Upper lobe of left lung (tissue), 6 donors: Measurements from ENCODE around the gene LSP1. TPM values are rescaled to one million over a fixed set of nuclear protein-coding genes. Genes with fewer than 3 reads are reported as not detected.

Experiments
- ATAC-seq, 2 donors: fragments of 200-7000 bp; cut with Tn5 transposase; one replicate each; pipeline ENCODE4 v1.9.1; 2022; ENCODE audit warnings: mild to moderate bottlenecking in 2 of 2, moderate library complexity in 2 of 2; ENCODE audit not compliant: low FRiP score in 2 of 2
- DNase-seq, 2 donors: peaks; one replicate each; pipeline ENCODE4 v3.0.0-alpha.2; 2019 to 2020
- H3K27ac ChIP-seq, 4 donors: fragments of 200-600 bp; sonication (generic); one replicate each; pipeline ENCODE4 v1.5.1; 2016 to 2019
- H3K27me3 ChIP-seq, 4 donors: fragments of 200-600 bp; sonication (generic); one replicate each; pipeline ENCODE4 v1.5.1; 2017 to 2019
- H3K36me3 ChIP-seq, 4 donors: fragments of 200-600 bp; sonication (generic); one replicate each; pipeline ENCODE4 v1.5.1; 2016 to 2019
- H3K4me1 ChIP-seq, 4 donors: fragments of 200-600 bp; sonication (generic); one replicate each; pipeline ENCODE4 v1.5.1; 2018 to 2019
- H3K4me3 ChIP-seq, 4 donors: fragments of 200-600 bp; sonication (generic); one replicate each; pipeline ENCODE4 v1.5.1; 2017 to 2019; ENCODE audit warnings: mild to moderate bottlenecking in 2 of 4, moderate library complexity in 1 of 4
- H3K9me3 ChIP-seq, 4 donors: fragments of 200-600 bp; sonication (generic); one replicate each; pipeline ENCODE4 v1.5.1; 2018 to 2019
- CTCF ChIP-seq, 6 experiments: fragments of 450-650 bp in 4 of 6; fragments of 200-600 bp in 2 of 6; sonication (generic) in 2 of 6; IDR thresholded peaks; one replicate each; pipeline ENCODE4 v1.5.1; 2016 to 2019; ENCODE audit warnings: antibody characterized with exemption in 6 of 6
- EP300 ChIP-seq, 4 donors: sonication (generic); formaldehyde crosslinking; IDR thresholded peaks; one replicate each; pipeline ENCODE4 v1.5.1; 2017; ENCODE audit warnings: antibody characterized with exemption in 4 of 4, control low read depth in 2 of 4
- POLR2A ChIP-seq, 4 donors: fragments of 450-650 bp; IDR thresholded peaks; one replicate each; pipeline ENCODE4 v1.5.1; 2016 to 2017; ENCODE audit warnings: antibody characterized with exemption in 4 of 4, mild to moderate bottlenecking in 2 of 4
- POLR2AphosphoS5 ChIP-seq, 2 donors: sonication (generic); formaldehyde crosslinking; IDR thresholded peaks; one replicate each; pipeline ENCODE4 v1.5.1; 2017; ENCODE audit warnings: antibody characterized with exemption in 2 of 2
- WGBS, 2 donors: methylation state at CpG; one replicate each; pipeline ENCODE4 v1.1.5; 2017 to 2018; 5-methylcytosine and 5-hydroxymethylcytosine counted together
- total RNA-seq, 6 donors: library from RNA; depleted of rRNA in 4 of 6; stranded (reverse); fragments of >200 nt in 4 of 6; gene quantifications; one replicate each; pipeline versions ENCODE4 v1.1.0 to v1.2.1, GENCODE V29; 2016 to 2021
- donor health status: DM: no; HTN: no; CAD: no; lungs with moderate emphysema.
- donor health status: DM: no; HTN: yes; CAD: no; lungs with severe emphysema.

LSP1 gene
- total RNA-seq, 6 donors from 2014 or later: 29.3 to 162 (median 66.2) TPM

DNA sequence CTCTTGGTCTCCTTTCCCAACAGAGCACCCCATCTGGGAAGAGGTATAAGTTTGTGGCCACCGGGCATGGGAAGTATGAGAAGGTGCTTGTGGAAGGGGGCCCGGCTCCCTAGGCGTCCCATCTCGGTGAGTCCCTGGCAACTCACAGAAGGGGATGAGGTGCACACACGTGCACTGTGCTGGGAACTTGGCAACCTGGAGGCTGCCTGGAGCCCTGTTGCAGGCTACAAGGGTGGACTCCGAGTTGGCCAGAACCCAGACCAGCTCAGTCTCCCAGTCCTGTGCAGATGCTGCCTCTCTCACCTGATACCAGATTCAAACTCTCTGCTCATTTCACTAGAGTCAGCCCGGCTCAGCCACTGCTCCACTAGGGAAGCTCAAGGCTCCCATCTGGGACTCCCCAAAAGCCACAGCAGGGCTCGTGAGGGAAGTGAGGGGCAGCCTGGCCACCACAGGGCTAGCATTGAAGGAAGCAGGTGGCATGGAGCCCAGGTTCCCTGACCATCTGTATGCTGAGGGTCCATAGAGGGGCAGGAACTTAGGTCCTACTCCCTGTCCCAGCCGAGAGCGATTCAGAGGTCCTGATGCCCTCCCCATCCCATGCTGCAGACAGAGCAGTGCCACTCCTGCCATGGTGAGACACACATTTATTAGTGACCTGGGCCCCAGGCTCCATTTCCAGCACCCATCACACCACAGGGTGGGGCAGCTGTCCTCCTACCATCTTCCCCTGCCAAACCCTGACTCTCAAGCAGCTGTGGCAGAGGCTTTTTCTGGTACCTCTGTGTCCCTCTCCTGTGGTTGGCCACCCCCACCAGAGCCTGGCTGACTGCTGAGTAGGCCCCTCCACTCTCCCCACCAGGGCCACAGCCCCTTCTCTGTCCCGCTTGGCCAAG is 34.8 kb downstream of the LSP1 start:
- Histone ChIP-seq H3K27me3 (no peaks in the 10 kb centered on the region), H3K4me3 (no peak overlapping the region), H3K9me3 (no peaks in the 10 kb centered on the region), H3K36me3 (no peaks in the 10 kb centered on the region), H3K4me1 (peaks cover 0 to 4% (median under 1%) of the 10 kb centered on the region in 4 donors), H3K27ac (no peak overlapping the region)
- ATAC-seq (no peak), DNase-seq (no peak)
- WGBS, 2 donors: 80 to 91% methylated on average over 10 to 11 of the region's 11 CpGs
- no peak for TF ChIP-seq POLR2A (IDR thresholded peaks at IDR 0.05)
- TF ChIP-seq CTCF (IDR thresholded peaks at IDR 0.05): no peak
- no peak for TF ChIP-seq EP300 (IDR thresholded peaks at IDR 0.05)
- no peak for TF ChIP-seq POLR2AphosphoS5 (IDR thresholded peaks at IDR 0.05)

DNA sequence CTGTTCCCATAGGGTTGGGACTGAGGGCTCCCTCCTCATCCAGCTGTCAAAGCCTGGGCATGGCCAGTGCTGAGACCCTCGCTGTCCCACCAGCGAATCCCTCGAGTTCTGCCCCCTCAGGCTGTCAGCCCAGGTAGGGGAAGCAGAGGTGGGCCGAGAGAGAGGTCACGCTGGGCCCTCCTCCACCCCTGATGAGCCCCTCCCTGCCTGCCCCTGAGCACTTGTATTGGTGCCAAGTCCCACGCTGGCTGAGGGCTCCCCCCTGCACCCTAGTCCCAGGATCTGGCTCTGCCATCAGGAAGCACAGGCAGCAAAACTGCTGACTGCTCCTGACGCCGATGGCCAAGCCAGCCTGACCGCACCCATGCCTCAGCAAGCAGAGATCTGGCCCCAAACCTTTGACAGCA is 35.5 kb downstream of the LSP1 start:
- 58 to 73% methylated on average over 5 to 6 of the region's 9 CpGs for WGBS, 2 donors
- Histone ChIP-seq H3K27me3 (no peaks in the 10 kb centered on the region), H3K9me3 (no peaks in the 10 kb centered on the region), H3K4me1 (peaks cover 0 to 4% (median 0%) of the 10 kb centered on the region in 4 donors), H3K36me3 (no peaks in the 10 kb centered on the region), H3K27ac (no peak overlapping the region), H3K4me3 (no peak overlapping the region)
- no peak for DNase-seq
- TF ChIP-seq CTCF (IDR thresholded peaks at IDR 0.05): no peak
- TF ChIP-seq EP300 (IDR thresholded peaks at IDR 0.05): no peak
- TF ChIP-seq POLR2A (IDR thresholded peaks at IDR 0.05): no peak
- no peak for TF ChIP-seq POLR2AphosphoS5 (IDR thresholded peaks at IDR 0.05)
- no peak for ATAC-seq

- TF ChIP-seq POLR2A (IDR thresholded peaks at IDR 0.05) (no peak), POLR2AphosphoS5 (IDR thresholded peaks at IDR 0.05) (no peak), CTCF (IDR thresholded peaks at IDR 0.05) (no peak), EP300 (IDR thresholded peaks at IDR 0.05) (no peak)
- no peaks in the 10 kb centered on the region for H3K9me3 ChIP-seq
- H3K4me3 ChIP-seq: no peak overlapping the region
- H3K4me1 ChIP-seq: peaks cover 0 to 4% (median 0%) of the 10 kb centered on the region in 4 donors
- no peak for ATAC-seq
- H3K36me3 ChIP-seq: no peaks in the 10 kb centered on the region
- 68 to 93% methylated on average over 5 to 6 of the region's 6 CpGs for whole genome bisulfite sequencing, 2 donors
- no peak for DNase-seq
- H3K27ac ChIP-seq: no peak overlapping the region
- H3K27me3 ChIP-seq: no peaks in the 10 kb centered on the region
These were observed 35.9 kb downstream of the LSP1 start for GRCh38 chr11:1888811-1889210.

DNA sequence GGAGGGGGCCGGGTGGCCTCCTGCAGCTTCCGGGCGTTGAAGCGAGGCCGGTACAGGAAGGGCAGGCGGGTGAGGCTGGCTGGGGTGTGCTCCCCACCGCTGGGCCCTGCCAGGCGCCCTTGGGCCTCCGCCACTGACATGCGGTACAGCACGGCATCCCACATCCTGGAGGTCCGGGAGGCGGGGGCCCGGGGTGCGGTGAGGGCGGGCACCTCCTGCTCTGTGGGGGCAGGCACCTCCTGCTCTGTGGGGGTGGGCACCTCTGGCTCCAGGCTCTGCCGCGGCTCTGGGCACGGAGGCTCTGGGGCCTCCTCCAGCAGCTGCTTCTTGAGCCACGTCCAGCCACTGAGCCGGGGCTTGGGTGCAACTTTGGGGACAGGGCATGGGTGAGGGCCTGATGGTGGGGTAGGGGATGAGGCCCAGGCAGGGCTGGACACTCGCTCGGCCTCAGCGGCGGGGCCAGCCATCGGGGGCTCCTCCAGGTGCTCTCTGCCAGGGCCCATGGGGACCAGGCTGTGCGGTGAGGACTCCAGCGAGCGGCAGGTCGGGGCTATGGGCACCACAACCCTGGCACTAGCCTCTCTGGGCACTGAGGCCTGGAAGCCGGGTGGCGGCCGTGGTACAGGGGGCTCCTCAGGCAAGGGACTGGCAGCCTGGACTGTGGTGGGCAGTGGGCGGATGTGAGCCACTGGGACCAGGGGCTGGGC is 36.5 kb downstream of the LSP1 start:
- Histone ChIP-seq H3K9me3 (no peaks in the 10 kb centered on the region), H3K36me3 (no peaks in the 10 kb centered on the region), H3K27ac (no peak overlapping the region), H3K4me3 (no peak overlapping the region), H3K4me1 (peaks cover 0 to 4% (median 0%) of the 10 kb centered on the region in 4 donors), H3K27me3 (no peaks in the 10 kb centered on the region)
- peak; percentile 30 to 63 for ATAC-seq
- TF ChIP-seq POLR2A (IDR thresholded peaks at IDR 0.05) (no peak), EP300 (IDR thresholded peaks at IDR 0.05) (no peak), POLR2AphosphoS5 (IDR thresholded peaks at IDR 0.05) (no peak), CTCF (IDR thresholded peaks at IDR 0.05) (no peak)
- 40 to 70% methylated on average over 1 to 13 of the region's 34 CpGs for WGBS, 2 donors
- peak in 1 of 2 donors; percentile 90 for DNase-seq
